GM19239 (cell line): ENCODE measurements around the gene DOC2B.
"Not testable (repeated sequence)": the region's sequence is repeated elsewhere in the genome, so short reads cannot be mapped to it uniquely, and the experiment has no call there.

Experiments
- DNase-seq: peaks from one replicate; pipeline ENCODE4 v3.0.0; 2011; ENCODE audit warnings: low spot score; ENCODE audit not compliant: insufficient read length
- FAIRE-seq: peaks from 2 replicates; lab custom pipeline; 2011; peaks lifted over from hg19 to GRCh38; lab: Jason Lieb, UNC

Gene DOC2B

GRCh38 chr17:213286-214105, 32.0 kb upstream of the DOC2B start:
- no peak for DNase-seq
- FAIRE-seq = no peak

GRCh38 chr17:210402-210801, 29.0 kb upstream of the DOC2B start:
- no peak for DNase-seq
- no peak for FAIRE-seq

- no peak for DNase-seq
- no peak for FAIRE-seq
These were observed 27.0 kb upstream of the DOC2B start for GRCh38 chr17:208429-208828.

GRCh38 chr17:207775-208174, 26.3 kb upstream of the DOC2B start:
- DNase-seq (no peak), FAIRE-seq (no peak)

GRCh38 chr17:206941-207560, 25.6 kb upstream of the DOC2B start:
- DNase-seq (no peak), FAIRE-seq (no peak)

GRCh38 chr17:206484-206883, 25.0 kb upstream of the DOC2B start:
- DNase-seq, FAIRE-seq: not testable (repeated sequence)

GRCh38 chr17:205817-206216, 24.4 kb upstream of the DOC2B start:
- FAIRE-seq (no peak), DNase-seq (no peak)

GRCh38 chr17:205148-205669, 23.8 kb upstream of the DOC2B start:
- FAIRE-seq = no peak

GRCh38 chr17:204427-205147, 23.1 kb upstream of the DOC2B start:
- DNase-seq = no peak
- no peak for FAIRE-seq

More at GRCh38 chr17:205148-205669, 23.8 kb upstream of the DOC2B start:
- no peak for DNase-seq

- DNase-seq (no peak), FAIRE-seq (no peak)
These were observed 21.1 kb upstream of the DOC2B start for GRCh38 chr17:202501-202951.

- DNase-seq, FAIRE-seq: not testable (repeated sequence)
These were observed 20.3 kb upstream of the DOC2B start for GRCh38 chr17:201736-202135.

GRCh38 chr17:201257-201656, 19.8 kb upstream of the DOC2B start:
- not testable (repeated sequence) for DNase-seq, FAIRE-seq

GRCh38 chr17:200586-200985, 19.1 kb upstream of the DOC2B start:
- FAIRE-seq = no peak
- DNase-seq = no peak

GRCh38 chr17:199806-200545, 18.5 kb upstream of the DOC2B start:
- DNase-seq (no peak), FAIRE-seq (no peak)

- no peak for FAIRE-seq
- no peak for DNase-seq
These were observed 17.7 kb upstream of the DOC2B start for GRCh38 chr17:199191-199604.

GRCh38 chr17:198225-198624, 16.8 kb upstream of the DOC2B start:
- DNase-seq, FAIRE-seq: not testable (repeated sequence)

GRCh38 chr17:197352-197751, 15.9 kb upstream of the DOC2B start:
- FAIRE-seq (no peak), DNase-seq (no peak)

- FAIRE-seq (no peak), DNase-seq (no peak)
These were observed 13.6 kb upstream of the DOC2B start for GRCh38 chr17:194828-195602.
